GM21515 (cell line): ENCODE measurements around the gene PALLD.
"Not testable (repeated sequence)": the region's sequence is repeated elsewhere in the genome, so short reads cannot be mapped to it uniquely, and the experiment has no call there.

Experiments used
- ATAC-seq: cut with Tn5 transposase; IDR thresholded peaks from one replicate; pipeline ENCODE4 v1.9.1; 2021; ENCODE audit not compliant: unreplicated experiment

Gene PALLD

DNA sequence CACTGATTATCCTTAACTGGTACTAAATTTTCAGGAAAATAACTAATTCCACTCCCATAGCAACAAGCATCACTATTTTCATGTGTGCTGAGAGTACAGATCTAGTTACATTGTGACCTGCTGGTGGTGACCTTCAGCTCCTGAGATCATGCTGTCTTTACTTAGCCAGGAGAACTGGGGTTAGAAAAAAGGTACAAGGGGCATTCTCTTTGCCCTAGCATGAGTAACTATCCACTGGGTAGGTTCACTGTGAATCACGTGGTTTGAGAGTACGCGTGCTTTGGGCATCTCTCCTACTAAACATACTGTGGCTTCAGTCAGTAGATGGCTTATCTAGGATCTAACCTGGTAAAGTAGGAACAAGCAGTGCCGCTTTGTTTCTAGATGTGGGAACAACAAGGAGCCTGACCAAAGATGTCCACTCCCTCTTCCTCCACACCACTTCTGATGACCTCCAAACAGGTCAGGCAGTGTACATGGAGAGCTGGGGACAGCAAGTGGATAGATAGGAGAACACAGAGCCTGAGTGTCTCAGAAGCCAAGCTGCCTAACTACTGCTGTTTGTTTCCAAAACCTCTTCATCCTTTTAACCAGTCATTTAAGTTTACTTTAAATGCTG is 423.0 kb downstream of the PALLD start:
- ATAC-seq, result no peak

DNA sequence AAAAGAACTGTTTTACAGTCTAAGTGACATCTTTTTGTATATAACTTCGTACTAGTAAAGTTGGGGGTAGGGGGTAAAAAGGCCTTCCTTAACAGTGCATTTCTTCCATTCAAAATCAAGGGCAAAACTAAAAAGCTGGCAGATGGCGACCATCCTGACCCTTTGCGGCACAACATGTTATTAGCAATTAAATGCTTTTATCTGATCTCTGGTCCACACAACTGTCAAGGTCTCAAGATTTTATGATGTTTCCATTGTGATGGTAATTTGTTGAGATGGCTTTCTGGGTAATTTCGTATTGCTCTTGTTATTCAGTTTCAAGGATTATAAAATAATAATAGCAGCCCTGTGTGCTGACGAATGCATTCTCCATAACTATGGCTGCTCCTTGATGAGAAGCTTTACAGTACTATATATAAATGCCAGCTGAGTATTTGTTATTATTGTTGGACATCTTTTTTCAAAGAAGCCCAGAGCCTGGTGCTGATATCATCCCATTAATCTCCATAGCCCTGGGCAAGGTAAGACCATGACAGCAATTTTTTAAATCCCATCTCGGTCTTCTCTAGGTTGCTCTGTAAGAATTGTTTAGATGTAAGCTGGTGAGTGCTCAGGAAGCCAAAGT is 423.7 kb downstream of the PALLD start:
- no peak for ATAC-seq

DNA sequence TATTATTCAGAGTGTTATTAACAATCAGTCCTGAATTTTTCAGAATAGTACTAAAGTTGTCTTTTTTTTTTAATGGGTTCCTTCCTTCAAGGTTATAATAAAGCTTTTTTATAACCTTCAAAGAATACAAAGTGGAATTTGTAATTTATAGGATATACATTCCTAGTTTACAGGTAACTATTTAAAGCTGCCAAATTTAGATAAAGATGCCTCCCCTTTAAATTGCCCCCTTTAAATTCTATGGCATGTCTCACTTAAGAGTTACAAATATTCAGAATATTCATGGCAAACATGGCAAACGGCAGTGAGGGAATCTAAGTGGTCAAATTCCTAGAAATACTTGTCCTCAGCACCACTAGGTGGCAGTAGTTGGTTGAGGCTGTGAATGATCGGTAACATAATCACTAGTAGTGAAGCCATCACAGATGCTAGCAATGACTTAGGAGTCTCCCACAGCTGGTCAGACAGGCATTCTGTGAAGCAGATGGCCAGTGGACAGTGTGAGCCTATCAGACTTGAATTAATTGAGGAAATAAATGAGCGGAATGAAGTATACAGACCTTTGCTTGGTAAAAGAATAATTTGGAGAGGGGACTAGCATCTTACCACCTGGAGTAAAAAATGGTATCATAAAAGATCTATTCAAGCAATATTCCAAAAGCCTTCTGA is 426.8 kb downstream of the PALLD start:
- peak; percentile 67 for ATAC-seq

DNA sequence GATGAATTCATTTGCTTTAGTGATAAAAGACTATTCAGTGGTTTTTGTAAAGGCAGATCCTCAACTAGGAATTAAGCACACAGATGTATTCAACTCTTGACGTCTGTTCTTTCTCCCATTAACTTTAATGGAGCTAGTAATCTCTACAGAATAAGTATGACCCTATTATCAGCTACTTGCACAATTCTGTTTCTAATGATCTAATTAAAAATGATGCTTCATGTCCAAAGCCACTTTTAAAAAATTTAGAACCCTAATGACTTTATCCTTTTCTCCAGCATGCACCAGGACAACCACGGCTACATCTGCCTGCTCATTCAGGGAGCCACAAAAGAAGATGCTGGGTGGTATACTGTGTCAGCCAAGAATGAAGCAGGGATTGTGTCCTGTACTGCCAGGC is 427.8 kb downstream of the PALLD start:
- ATAC-seq, result no peak

DNA sequence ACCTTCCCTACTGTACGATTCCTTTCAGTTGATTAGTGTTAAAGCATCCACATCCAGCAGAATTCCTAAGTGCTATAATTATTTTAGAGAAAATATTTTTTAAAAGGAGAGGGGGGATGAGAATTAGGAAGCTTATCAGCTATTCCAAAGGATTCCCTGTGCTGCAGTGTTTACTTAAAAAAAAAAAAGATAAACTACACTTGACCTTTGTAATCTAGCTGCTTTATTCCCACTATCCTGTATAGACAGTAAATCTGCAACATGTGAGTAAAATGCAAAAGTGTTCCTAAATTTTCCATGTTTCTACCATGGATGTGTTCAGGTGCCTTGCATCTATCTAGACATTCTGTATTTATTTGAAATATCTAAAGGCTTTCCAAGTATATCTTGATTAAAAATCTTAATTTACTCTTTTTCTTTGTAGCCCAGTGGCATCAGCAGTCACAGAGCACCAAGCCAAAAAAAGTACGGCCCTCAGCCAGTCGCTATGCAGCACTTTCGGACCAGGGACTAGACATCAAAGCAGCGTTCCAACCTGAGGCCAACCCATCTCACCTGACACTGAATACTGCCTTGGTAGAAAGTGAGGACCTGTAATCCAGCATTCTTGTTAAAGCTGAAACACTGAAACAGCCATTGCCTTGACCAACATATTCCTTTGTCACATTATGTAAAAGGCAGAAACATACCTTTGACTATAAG is 429.1 kb downstream of the PALLD start:
- no peak for ATAC-seq

DNA sequence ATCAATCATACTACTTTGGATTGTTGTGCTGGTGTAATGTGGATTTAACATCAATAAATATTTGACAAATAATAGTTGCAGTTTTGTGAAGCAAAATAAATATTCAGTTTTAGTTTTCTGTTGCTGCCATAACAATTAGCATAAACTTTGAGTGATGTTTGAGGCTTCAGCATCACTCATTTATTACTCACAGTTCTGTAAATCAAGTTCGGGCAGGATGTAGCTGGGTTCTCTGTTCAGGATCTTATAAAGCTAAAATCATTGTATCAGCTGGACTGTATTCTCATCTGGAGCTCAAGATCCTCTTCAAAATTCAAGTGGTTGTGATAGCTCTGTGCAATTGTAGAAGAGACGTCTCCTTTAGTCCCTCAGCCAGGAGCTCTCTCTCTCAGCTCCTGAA is 431.5 kb downstream of the PALLD start:
- ATAC-seq, result no peak

DNA sequence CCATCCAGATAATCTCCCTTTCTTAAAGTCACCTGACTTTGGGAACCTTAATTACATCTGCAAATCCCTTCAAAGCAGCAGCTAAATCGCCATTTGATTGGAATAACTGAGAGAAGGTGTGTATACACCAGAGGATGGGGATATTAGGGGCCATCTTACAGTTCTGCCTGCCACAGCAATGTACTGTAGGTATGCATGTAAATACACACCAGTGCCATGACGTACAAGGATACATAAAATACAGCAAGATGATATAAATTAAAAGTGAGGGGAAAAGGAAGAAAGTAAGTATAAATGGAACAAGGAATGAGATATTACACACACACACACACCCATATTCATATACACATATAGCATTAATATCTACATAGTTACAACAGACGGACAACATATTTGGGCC is 432.0 kb downstream of the PALLD start:
- no peak for ATAC-seq

DNA sequence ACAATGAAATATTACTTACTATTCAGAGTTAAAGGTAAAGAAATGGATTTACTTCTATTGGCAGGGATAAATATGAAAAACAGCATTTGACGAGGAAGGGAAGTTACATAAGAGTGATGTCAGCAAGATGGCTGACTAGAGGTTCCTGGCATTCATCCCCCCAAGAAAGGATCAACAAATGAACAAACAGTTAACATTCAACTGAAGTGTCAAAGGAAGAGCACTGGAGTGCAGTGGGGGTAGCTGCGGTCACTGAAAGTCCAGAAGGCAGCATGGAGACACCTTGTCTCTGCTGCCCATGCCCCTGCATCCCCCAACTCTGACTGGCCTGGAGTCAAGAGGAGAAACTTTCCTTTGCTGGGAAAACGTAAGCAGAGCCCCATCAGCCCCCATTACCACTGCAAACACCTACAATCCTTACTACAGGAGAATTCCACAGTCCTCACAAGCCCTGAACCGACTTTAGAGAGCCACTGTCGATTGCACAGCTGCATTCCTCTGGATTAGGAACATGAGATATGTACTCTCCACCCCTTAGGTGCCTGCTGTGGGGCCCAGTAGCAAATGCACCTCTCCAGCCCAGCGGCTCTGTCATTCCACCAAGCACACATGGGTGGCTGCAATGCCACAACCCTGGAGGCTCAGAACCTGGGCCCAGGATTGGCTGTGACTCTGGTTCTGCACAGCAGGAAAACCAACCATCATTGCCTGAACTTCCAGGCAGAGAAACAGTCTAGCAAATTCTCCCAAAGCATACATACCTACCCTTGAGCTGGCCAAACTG is 433.8 kb downstream of the PALLD start:
- ATAC-seq, result no peak

DNA sequence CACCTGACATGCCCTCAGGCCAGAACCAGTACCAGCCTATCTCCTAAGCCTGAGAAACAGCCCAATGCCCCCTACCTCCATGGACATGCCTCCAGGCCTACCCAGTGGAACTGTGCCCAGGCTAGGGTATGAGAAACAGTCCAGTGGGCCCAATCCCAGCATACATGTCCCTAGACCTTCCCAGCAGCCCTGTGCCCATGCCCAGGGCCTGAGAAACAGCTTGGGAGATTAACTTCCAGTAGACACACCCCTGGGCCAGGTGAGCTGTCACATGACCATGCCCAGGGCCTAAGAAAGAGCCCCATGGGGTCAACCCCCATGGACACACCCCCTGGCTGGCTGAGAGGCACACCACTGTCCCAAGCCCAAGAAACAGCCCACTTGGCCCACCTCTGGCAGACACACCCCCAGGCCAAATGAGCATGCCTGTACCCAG is 434.4 kb downstream of the PALLD start:
- no peak for ATAC-seq

DNA sequence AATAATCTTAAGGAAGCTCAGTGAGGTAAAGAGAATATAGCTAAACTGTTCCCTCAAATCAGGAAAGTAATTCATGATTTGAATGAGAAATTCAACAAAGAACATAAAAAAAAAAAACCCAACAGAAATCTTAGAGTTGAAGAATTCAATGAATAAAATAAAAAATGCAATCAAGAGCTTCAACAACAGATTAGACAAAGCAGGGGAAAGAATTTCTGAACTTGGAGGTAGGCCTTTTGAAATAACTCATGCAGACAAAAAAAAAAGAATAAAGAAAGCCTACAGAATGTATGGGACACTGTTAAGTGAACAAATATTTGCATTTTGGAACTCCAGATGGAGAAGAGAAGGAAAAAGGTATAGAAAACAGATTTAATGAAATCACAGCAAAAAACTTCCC is 435.3 kb downstream of the PALLD start:
- no peak for ATAC-seq

DNA sequence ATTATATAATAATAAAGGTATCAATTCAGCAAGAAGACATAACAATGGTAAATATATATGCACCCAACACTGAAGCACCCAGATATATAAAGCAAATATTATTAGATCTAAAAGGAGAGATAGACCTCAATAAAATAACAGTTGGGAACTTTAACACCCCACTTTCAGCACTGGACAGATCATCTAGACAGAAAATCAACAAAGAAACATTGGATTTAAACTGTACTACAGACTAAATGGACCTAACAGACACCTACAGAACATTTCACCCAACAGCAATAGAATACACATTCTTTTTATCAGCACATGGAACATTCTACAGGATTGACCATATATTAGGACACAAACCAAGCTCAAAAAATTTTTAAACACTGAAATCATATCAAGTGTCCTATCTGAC is 436.6 kb downstream of the PALLD start:
- no peak for ATAC-seq

DNA sequence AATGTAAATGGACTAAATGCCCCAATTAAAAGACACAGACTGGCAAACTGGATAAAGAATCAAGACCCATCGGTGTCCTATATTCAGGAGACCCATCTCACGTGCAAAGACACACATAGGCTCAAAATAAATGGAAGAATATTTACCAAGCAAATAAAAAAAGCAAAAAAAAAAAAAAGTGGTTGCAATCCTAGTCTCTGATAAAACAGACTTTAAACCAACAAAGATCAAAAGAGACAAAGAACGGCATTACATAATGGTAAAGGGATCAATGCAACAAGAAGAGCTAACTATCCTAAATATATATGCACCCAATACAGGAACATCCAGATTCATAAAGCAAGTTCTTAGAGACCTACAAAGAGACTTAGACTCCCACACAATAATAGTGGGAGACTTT is 440.6 kb downstream of the PALLD start:
- not testable (repeated sequence) for ATAC-seq

DNA sequence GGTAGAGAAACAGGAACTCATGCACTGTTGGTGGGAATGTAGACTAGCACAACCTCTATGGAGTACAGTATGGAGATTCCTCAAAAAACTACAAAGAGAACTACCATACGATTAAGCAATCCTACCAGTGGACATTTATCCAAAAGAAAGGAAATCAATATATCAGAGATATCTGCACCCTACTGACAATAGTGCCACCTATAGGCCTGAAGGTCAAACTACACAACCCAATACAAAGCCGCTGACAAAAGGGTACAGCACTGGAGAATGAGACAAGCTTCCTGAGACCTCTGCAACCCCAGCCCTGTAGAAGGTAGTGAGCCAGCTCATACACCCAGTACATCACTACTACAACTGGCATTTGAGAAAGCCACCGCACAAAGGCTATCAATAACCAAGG is 446.1 kb downstream of the PALLD start:
- no peak for ATAC-seq

DNA sequence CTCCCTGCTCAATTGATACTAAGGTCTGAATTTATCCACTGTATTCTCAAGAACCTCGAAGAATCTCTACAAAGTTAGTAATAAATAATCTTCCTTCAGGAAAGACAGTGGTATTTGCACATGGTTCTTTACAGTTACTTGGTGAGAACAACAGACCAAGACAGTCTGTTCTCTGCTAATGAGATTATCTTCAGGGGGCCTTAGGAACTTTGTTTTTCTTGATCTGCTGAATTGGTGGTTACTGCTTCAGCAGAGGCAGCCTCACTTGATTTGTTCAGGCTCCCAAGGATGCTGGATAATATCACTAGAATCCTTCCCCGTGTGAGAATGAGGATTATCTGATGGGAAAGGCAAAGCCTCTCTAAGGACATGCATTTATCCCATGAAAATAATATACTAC is 448.4 kb downstream of the PALLD start:
- no peak for ATAC-seq

DNA sequence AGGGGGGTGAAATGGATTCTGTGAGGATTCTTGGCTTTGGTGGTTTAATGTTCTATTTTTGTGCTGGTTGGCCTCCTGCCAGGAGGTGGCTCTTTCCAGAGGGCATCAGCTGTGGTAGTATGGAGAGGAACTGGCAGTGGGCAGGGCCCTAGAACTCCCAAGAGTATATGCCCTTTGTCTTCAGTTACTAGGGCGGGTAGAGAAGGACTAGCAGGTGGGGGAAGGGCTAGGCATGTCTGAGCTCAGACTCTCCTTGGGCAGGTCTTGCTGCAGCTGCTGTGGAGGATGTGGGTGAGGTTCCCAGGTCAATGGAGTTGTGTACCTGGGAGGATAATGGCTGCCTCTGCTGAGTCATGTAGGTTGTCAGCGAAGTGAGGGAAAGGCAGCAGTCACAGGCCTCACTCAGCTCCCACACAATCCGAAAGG is 456.0 kb downstream of the PALLD start:
- not testable (repeated sequence) for ATAC-seq

DNA sequence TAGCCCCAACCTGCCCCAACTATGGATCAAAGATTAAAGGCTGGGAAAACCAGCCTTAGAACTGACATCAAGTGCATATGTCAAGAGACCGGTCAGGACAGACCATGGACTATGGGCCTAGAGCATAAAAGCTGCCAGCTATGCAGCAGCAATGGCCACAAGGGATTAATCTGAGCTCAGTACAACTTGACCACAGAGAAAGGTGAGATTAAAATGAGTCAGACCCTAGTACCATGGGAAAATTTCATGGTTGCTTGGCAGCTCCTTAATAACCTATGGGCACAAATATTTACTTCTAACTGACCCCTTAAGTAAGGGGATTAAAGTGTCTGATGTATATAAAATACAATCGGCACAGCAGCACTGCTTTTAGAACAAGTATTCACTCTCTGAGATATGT is 458.8 kb downstream of the PALLD start:
- no peak for ATAC-seq

DNA sequence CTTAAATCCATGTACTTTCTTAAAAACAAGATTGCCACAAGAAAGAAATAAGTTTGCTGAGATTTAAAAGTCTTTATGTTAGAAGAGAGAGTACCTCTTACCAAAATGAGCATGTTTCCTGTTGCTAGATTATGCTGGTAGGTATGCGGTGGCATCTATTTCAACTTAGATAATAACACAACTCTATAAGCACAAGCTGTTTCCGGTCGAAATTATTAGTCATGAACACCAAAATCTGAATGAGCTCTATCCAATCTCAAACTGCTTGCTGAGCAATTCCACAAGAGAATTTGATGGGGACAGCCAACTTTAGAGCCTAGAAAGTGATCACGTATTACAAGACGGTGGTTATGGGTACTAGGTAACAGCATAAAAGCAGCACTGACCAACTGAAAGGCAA is 463.9 kb downstream of the PALLD start:
- no peak for ATAC-seq

DNA sequence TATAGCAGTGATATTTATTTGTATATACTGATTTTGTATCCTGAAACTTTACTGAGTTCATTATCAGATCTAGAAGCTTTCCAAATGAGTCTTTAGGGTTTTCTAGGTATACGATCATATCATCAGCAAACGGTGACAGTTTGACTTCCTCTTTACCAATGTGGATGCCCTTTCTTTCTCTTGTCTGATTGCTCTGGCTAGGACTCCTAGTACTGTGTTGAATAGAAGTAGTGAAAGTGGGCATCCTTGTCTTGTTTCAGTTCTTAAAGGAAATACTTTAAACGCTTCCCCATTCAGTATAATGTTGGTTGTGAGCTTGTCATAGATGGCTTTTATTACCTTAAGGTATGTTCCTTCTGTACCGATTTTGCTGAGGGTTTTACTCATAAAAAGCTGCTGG is 475.7 kb downstream of the PALLD start:
- ATAC-seq, result no peak
